ENCODE results near the gene ZC3H13. TPM values are rescaled to one million over a fixed set of nuclear protein-coding genes. Genes with fewer than 3 reads are reported as not detected.
A peak's percentile ranks its signal among the peaks of the same experiment; 100 is the strongest.

The ZC3H13 gene
- total and polyA plus RNA-seq, 10 of the 15 experiments (the other 5 are each of a cell fraction or from before 2014, with no cell fraction given): 10.0 to 55.9 (median 25.4) TPM

DNA sequence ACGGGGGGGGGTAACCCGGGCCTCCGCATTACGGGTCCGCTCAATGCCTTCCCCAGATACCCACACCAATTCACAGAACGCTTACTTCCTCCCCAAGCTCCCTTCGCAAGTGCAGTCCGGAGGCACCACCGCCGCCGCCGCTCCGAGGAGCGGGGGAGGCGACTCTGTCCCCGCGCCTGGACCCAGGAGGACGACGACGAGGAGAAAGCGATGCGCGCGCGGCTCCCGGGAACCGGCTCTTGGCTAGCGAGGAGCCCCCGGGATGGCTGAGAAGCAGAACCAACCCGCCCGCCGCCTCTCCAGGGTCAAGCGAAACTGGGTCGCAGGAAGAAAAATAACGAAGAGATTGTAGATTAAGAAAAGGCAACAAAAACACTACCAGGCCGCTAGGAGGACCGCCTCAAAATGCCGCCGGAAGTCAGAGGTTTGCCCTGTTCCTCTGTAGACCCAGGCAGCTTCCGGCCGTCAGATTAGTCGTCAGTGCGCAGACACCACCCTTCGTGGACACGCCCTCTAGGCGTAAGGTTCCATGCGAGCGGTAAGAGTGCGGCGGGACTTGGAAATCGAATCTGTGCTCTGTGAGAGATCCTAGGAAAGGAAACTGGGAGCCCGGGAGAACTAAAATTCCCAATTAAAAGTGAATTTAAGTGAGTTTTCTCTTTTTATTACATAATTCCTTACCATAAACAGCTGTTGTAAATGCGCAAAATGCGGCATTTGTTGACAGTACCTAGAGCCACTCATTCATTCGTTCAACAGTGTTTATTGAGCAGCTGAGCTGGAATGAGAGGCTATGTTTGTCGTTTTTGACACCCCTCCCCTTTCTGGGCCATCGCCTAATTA is at the start of gene ZC3H13 (continued):
- TF ChIP-seq BHLHE40 (IDR thresholded peaks at IDR 0.05; ENCODE audit: borderline replicate concordance in 1 of 2, low read depth in 2 of 2, low read length in 1 of 2) (no peak), E2F4 (IDR thresholded peaks at IDR 0.05; ENCODE audit: low read depth, low read length) (0 out of 2 replicates have a peak, but pooled peaks have one; percentile 15), SRF (IDR thresholded peaks at IDR 0.05; ENCODE audit: low read depth in 2 of 2, low read length in 2 of 2) (0 out of 4 replicates have a peak, but pooled peaks have one; percentile 9 to 55), EGR1 (IDR thresholded peaks at IDR 0.05; ENCODE audit: borderline replicate concordance in 1 of 2, low read depth in 2 of 2, low read length in 2 of 2) (no peak), BACH1 (IDR thresholded peaks at IDR 0.05; ENCODE audit: borderline replicate concordance) (no peak), MEF2A (IDR thresholded peaks at IDR 0.05; ENCODE audit: insufficient read depth, low read depth, low read length) (0 out of 2 replicates have a peak, but pooled peaks have one; percentile 6), BMI1 (IDR thresholded peaks at IDR 0.05; ENCODE audit: borderline replicate concordance) (no peak), KLF5 (IDR thresholded peaks at IDR 0.05; ENCODE audit: partially characterized antibody) (peak; percentile 58), ZNF687 (IDR thresholded peaks at IDR 0.05) (no peak), RBBP5 (conservative IDR thresholded peaks at IDR 0.05) (no peak), CHD4 (IDR thresholded peaks at IDR 0.05) (no peak), TBL1XR1 (IDR thresholded peaks at IDR 0.05; ENCODE audit: low read depth, low read length) (peak; percentile 55; the same call in 1 of the 2 replicates), YY1 (IDR thresholded peaks at IDR 0.05; ENCODE audit: low read depth, low read length) (peak; percentile 72), TCF3 (IDR thresholded peaks at IDR 0.05; ENCODE audit: borderline replicate concordance, insufficient read depth, low read depth, low read length) (no peak)
- TF ChIP-seq, protein P1, sequence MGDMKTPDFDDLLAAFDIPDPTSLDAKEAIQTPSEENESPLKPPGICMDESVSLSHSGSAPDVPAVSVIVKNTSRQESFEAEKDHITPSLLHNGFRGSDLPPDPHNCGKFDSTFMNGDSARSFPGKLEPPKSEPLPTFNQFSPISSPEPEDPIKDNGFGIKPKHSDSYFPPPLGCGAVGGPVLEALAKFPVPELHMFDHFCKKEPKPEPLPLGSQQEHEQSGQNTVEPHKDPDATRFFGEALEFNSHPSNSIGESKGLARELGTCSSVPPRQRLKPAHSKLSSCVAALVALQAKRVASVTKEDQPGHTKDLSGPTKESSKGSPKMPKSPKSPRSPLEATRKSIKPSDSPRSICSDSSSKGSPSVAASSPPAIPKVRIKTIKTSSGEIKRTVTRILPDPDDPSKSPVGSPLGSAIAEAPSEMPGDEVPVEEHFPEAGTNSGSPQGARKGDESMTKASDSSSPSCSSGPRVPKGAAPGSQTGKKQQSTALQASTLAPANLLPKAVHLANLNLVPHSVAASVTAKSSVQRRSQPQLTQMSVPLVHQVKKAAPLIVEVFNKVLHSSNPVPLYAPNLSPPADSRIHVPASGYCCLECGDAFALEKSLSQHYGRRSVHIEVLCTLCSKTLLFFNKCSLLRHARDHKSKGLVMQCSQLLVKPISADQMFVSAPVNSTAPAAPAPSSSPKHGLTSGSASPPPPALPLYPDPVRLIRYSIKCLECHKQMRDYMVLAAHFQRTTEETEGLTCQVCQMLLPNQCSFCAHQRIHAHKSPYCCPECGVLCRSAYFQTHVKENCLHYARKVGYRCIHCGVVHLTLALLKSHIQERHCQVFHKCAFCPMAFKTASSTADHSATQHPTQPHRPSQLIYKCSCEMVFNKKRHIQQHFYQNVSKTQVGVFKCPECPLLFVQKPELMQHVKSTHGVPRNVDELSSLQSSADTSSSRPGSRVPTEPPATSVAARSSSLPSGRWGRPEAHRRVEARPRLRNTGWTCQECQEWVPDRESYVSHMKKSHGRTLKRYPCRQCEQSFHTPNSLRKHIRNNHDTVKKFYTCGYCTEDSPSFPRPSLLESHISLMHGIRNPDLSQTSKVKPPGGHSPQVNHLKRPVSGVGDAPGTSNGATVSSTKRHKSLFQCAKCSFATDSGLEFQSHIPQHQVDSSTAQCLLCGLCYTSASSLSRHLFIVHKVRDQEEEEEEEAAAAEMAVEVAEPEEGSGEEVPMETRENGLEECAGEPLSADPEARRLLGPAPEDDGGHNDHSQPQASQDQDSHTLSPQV (IDR thresholded peaks at IDR 0.05): no peak
